Measurements from ENCODE around the gene STX8.

- TF ChIP-seq POLR2A (IDR thresholded peaks at IDR 0.05): no peak
- TF ChIP-seq CTCF (IDR thresholded peaks at IDR 0.05): no peak
These were observed 267.6 kb downstream of the STX8 start for GRCh38 chr17:9308069-9308468.
